H1 (cell line): Measurements from ENCODE around the gene TRIM10. TPM values are rescaled to one million over a fixed set of nuclear protein-coding genes. Genes with fewer than 3 reads are reported as not detected.

Experiments used
- CTCF ChIA-PET: fragments of 300-600 bp; sonication (Branson Sonifier 250); formaldehyde crosslinking; loops from one replicate; lab custom pipeline; 2021; ENCODE audit not compliant: partially characterized antibody; lab: Charles Lee
- POLR2A ChIA-PET: fragments of 300-600 bp; sonication (Branson Sonifier 250); formaldehyde crosslinking; loops from one replicate; lab custom pipeline; 2021; ENCODE audit warnings: inconsistent platforms; ENCODE audit not compliant: partially characterized antibody; lab: Charles Lee
- DNase-seq, 2 experiments: peaks; one replicate each; pipeline versions ENCODE4 v3.0.0 to v3.0.0-alpha.2; 2010 to 2022; ENCODE audit warnings: low spot score in 2 of 2, low read depth in 1 of 2, mixed read lengths in 1 of 2
- FAIRE-seq: peaks from 2 replicates; lab custom pipeline; 2011; peaks lifted over from hg19 to GRCh38; lab: Jason Lieb, UNC
- H2AFZ ChIP-seq: 2 replicates; pipeline ENCODE4 v1.8.1; 2012; ENCODE audit warnings: low read length, inconsistent platforms
- H2AK5ac ChIP-seq: 2 replicates; pipeline ENCODE4 v1.6.1; 2013; ENCODE audit warnings: low read depth, low read length
- H2BK120ac ChIP-seq: replicated peaks from 2 replicates; pipeline ENCODE3; 2013; ENCODE audit warnings: low read depth, low read length, inconsistent platforms
- H2BK12ac ChIP-seq: 2 replicates; pipeline ENCODE4 v1.6.1; 2013; ENCODE audit warnings: low read depth, low read length
- H2BK15ac ChIP-seq: 2 replicates; pipeline ENCODE4 v1.6.1; 2013; ENCODE audit warnings: low read length
- H2BK20ac ChIP-seq: 2 replicates; pipeline ENCODE4 v1.6.1; 2013; ENCODE audit warnings: low read length
- H2BK5ac ChIP-seq: 2 replicates; pipeline ENCODE4 v1.6.1; 2013; ENCODE audit warnings: low read depth, low read length
- H3K14ac ChIP-seq: 2 replicates; pipeline ENCODE4 v1.6.1; 2013; ENCODE audit warnings: inconsistent platforms; ENCODE audit not compliant: insufficient read length
- H3K18ac ChIP-seq: 2 replicates; pipeline ENCODE4 v1.6.1; 2013; ENCODE audit warnings: low read length; ENCODE audit errors: extremely low read depth
- H3K23ac ChIP-seq: 2 replicates; pipeline ENCODE4 v1.6.1; 2013; ENCODE audit warnings: inconsistent platforms; ENCODE audit not compliant: insufficient read length
- H3K23me2 ChIP-seq: 2 replicates; pipeline ENCODE4 v1.6.1; 2013; ENCODE audit warnings: low read depth, low read length
- H3K27ac ChIP-seq: 2 replicates; pipeline ENCODE4 v1.6.1; 2011; ENCODE audit warnings: low read depth, low read length, inconsistent platforms
- H3K27me3 ChIP-seq, 4 experiments: replicated peaks in 1 of 4; 1 replicate in 1 of 4; 2 replicates in 3 of 4; pipeline versions ENCODE4 v1.6.1 to v1.8.1; 2011 to 2013; ENCODE audit warnings: low read length in 3 of 4, mild to moderate bottlenecking in 3 of 4, inconsistent platforms in 2 of 4, mixed read lengths in 2 of 4, moderate library complexity in 1 of 4; ENCODE audit not compliant: control insufficient read depth in 3 of 4, insufficient read depth in 3 of 4; ENCODE audit errors: extremely low read depth in 1 of 4
- H3K36me3 ChIP-seq, 4 experiments: 2 replicates each; pipeline versions ENCODE4 v1.6.1 to v1.8.1; 2011 to 2013; ENCODE audit warnings: mild to moderate bottlenecking in 4 of 4, low read length in 3 of 4, moderate library complexity in 2 of 4, control low read depth in 1 of 4, inconsistent platforms in 1 of 4; ENCODE audit not compliant: insufficient read depth in 4 of 4, control insufficient read depth in 2 of 4
- H3K4ac ChIP-seq: replicated peaks from 2 replicates; pipeline ENCODE3; 2013; ENCODE audit warnings: low read length, low read depth, mixed read lengths, inconsistent platforms; ENCODE audit not compliant: insufficient read length
- H3K4me1 ChIP-seq, 4 experiments: replicated peaks in 1 of 4; 1 replicate in 1 of 4; 2 replicates in 3 of 4; pipeline versions ENCODE4 v1.6.1 to v1.8.1; 2011 to 2013; ENCODE audit warnings: low read length in 3 of 4, inconsistent platforms in 2 of 4, mixed read lengths in 1 of 4; ENCODE audit not compliant: insufficient read depth in 4 of 4, control insufficient read depth in 3 of 4
- H3K4me2 ChIP-seq, 2 experiments: 2 replicates each; pipeline versions ENCODE4 v1.6.1 to v1.8.1; 2011 to 2013; ENCODE audit warnings: low read depth in 2 of 2, low read length in 2 of 2, control low read depth in 1 of 2, inconsistent platforms in 1 of 2, mild to moderate bottlenecking in 1 of 2; ENCODE audit not compliant: insufficient read depth in 1 of 2
- H3K4me3 ChIP-seq, 4 experiments: fragments of 200-600, 300-600 bp in 1 of 4; sonication (generic), shearing (Covaris generic), sonication (Bioruptor Twin) in 1 of 4; 2 replicates each; pipeline versions ENCODE4 v1.5.1 to v1.8.1; 2011 to 2016; ENCODE audit warnings: low read length in 4 of 4, low read depth in 3 of 4, control low read depth in 2 of 4, inconsistent platforms in 2 of 4, mild to moderate bottlenecking in 2 of 4, mixed read lengths in 1 of 4, moderate library complexity in 1 of 4; ENCODE audit not compliant: insufficient read depth in 2 of 4; ENCODE audit errors: extremely low read depth in 1 of 4
- H3K56ac ChIP-seq: replicated peaks from 2 replicates; pipeline ENCODE3; 2013; ENCODE audit warnings: low read depth, mild to moderate bottlenecking, mixed read lengths, low read length, inconsistent platforms; ENCODE audit not compliant: insufficient read length
- H3K79me1 ChIP-seq: 2 replicates; pipeline ENCODE4 v1.6.1; 2013; ENCODE audit warnings: low read depth, low read length, control low read depth
- H3K79me2 ChIP-seq, 2 experiments: 2 replicates each; pipeline versions ENCODE4 v1.6.1 to v1.8.1; 2012 to 2013; ENCODE audit warnings: low read length in 2 of 2, mild to moderate bottlenecking in 2 of 2, inconsistent platforms in 1 of 2; ENCODE audit not compliant: insufficient read depth in 2 of 2, control insufficient read depth in 1 of 2
- H3K9ac ChIP-seq, 4 experiments: replicated peaks in 1 of 4; 1 replicate in 1 of 4; 2 replicates in 3 of 4; pipeline versions ENCODE4 v1.6.1 to v1.8.1; 2011 to 2013; ENCODE audit warnings: low read depth in 3 of 4, low read length in 3 of 4, control low read depth in 2 of 4, mild to moderate bottlenecking in 2 of 4, moderate library complexity in 2 of 4, inconsistent platforms in 1 of 4; ENCODE audit errors: extremely low read depth in 1 of 4
- H3K9me3 ChIP-seq, 2 experiments: 2 replicates each; pipeline versions ENCODE4 v1.6.1 to v1.8.1; 2012 to 2013; ENCODE audit warnings: mild to moderate bottlenecking in 2 of 2, moderate library complexity in 2 of 2, control low read depth in 1 of 2, inconsistent platforms in 1 of 2, low read depth in 1 of 2, low read length in 1 of 2, mixed read lengths in 1 of 2; ENCODE audit not compliant: insufficient read depth in 2 of 2
- H4K20me1 ChIP-seq, 2 experiments: replicated peaks in 1 of 2; 2 replicates each; pipeline versions ENCODE3 to v1.8.1; 2011 to 2013; ENCODE audit warnings: inconsistent platforms in 2 of 2, low read length in 2 of 2, mild to moderate bottlenecking in 1 of 2; ENCODE audit not compliant: insufficient read depth in 2 of 2, control insufficient read depth in 1 of 2
- H4K5ac ChIP-seq: 2 replicates; pipeline ENCODE4 v1.6.1; 2013; ENCODE audit warnings: low read length, low read depth, mixed read lengths, inconsistent platforms; ENCODE audit not compliant: insufficient read length
- H4K8ac ChIP-seq: 2 replicates; pipeline ENCODE4 v1.8.0; 2013; ENCODE audit warnings: mild to moderate bottlenecking, moderate library complexity, low read length, inconsistent platforms; ENCODE audit not compliant: insufficient read depth; ENCODE audit errors: extremely low read depth
- H4K91ac ChIP-seq: replicated peaks from 2 replicates; pipeline ENCODE3; 2013; ENCODE audit warnings: low read length, mixed read lengths, inconsistent platforms; ENCODE audit not compliant: insufficient read length
- CTCF ChIP-seq, 3 experiments: IDR thresholded peaks; 1 replicate in 2 of 3; 2 replicates in 1 of 3; pipeline versions ENCODE4 v1.5.1 to v1.6.1; 2011; ENCODE audit warnings: low read length in 3 of 3, mild to moderate bottlenecking in 3 of 3, inconsistent platforms in 2 of 3, low read depth in 1 of 3, moderate library complexity in 1 of 3; ENCODE audit not compliant: insufficient read depth in 1 of 3; ENCODE audit errors: control extremely low read depth in 1 of 3
- HDAC2 ChIP-seq, 2 experiments: fragments of 300-600 bp in 1 of 2; sonication (generic) in 1 of 2; IDR thresholded peaks; 2 replicates each; pipeline ENCODE4 v1.6.1; 2011 to 2012; ENCODE audit warnings: low read depth in 2 of 2, low read length in 2 of 2, mild to moderate bottlenecking in 2 of 2, moderate library complexity in 2 of 2, borderline replicate concordance in 1 of 2, inconsistent platforms in 1 of 2
- TEAD4 ChIP-seq: IDR thresholded peaks from 2 replicates; pipeline ENCODE4 v1.6.1; 2012; ENCODE audit warnings: low read depth, low read length, inconsistent platforms, mixed read lengths
- WGBS, 2 experiments: shearing (Covaris generic) in 1 of 2; methylation state at CpG; one replicate each; pipeline versions ENCODE4 v1.1.6 to v1.1.7; 2013 to 2015; ENCODE audit warnings: low lambda C conversion rate in 2 of 2, mixed read lengths in 2 of 2, inconsistent platforms in 1 of 2, low coverage in 1 of 2, missing lambda C conversion rate in 1 of 2; ENCODE audit not compliant: insufficient replicate concordance in 2 of 2, insufficient coverage in 1 of 2, insufficient read length in 1 of 2; ENCODE audit errors: extremely low coverage in 1 of 2, missing lambda C conversion rate in 1 of 2; 5-methylcytosine and 5-hydroxymethylcytosine counted together
- polyA plus RNA-seq, 7 experiments: library from polyadenylated mRNA; depleted of rRNA in 3 of 7; stranded (reverse) in 5 of 7; unstranded in 2 of 7; fragments of >200 nt in 5 of 7; fragments of 200-250 nt in 2 of 7; gene quantifications; 1 replicate in 5 of 7; 2 replicates in 1 of 7; 4 replicates in 1 of 7; pipeline versions ENCODE4 v1.2.1 to v1.2.3, GENCODE V29; 2011 to 2013; ENCODE audit warnings: missing spikeins in 2 of 7, mixed read lengths in 2 of 7
- total RNA-seq: library from RNA; stranded (reverse); fragmentation: NEBNext Ultra II Directional; extraction: Animal tissue kit (Norgen Biotek cat#: 25700); gene quantifications from 2 replicates; pipeline ENCODE4 v1.2.1, GENCODE V29; 2021

Gene TRIM10
- total and polyA plus RNA-seq, 2 of the 8 experiments (the other 6 are each of a cell fraction or from before 2014, with no cell fraction given) = 0.06 TPM; not detected in 1

GRCh38 chr6:30152016-30152673 lies 8.9 kb downstream of the TRIM10 start:
- Histone ChIP-seq H3K79me2 (no peaks in the 10 kb centered on the region), H2BK20ac (no peak overlapping the region), H3K4me2 (no peak overlapping the region), H3K56ac (no peak overlapping the region), H2AK5ac (no peak overlapping the region), H2BK5ac (no peak overlapping the region), H4K8ac (no peak overlapping the region), H3K36me3 (no peaks in the 10 kb centered on the region), H2BK15ac (no peak overlapping the region), H3K9ac (no peak overlapping the region), H3K4me1 (no peaks in the 10 kb centered on the region), H3K14ac (no peak overlapping the region), H3K4me3 (no peak overlapping the region), H3K27ac (no peak overlapping the region), H2AFZ (no peak overlapping the region), H3K9me3 (no peaks in the 10 kb centered on the region), H3K4ac (no peak overlapping the region), H2BK120ac (no peak overlapping the region), H2BK12ac (no peak overlapping the region), H3K18ac (no peak overlapping the region), H4K5ac (no peak overlapping the region), H3K23me2 (peaks cover 2% of the 10 kb centered on the region; the same call in 1 of the 2 replicates), H3K79me1 (no peaks in the 10 kb centered on the region), H3K23ac (no peak overlapping the region), H4K20me1 (no peaks in the 10 kb centered on the region), H4K91ac (no peak overlapping the region), H3K27me3 (peaks cover 0 to 2% (median 0%) of the 10 kb centered on the region in 4 experiments; a peak in 3 of 7 replicates)
- no peak for DNase-seq
- TF ChIP-seq TEAD4 (no peak), HDAC2 (IDR thresholded peaks at IDR 0.05; ENCODE audit: borderline replicate concordance in 1 of 2, low read depth in 2 of 2, low read length in 2 of 2) (no peak), CTCF (IDR thresholded peaks at IDR 0.05; ENCODE audit: control extremely low read depth in 1 of 3, insufficient read depth in 1 of 3, low read depth in 1 of 3, low read length in 3 of 3) (no peak)
- ChIA-PET CTCF (interaction anchor here (0.7 to 6.9 kb wide), 3 partner anchors 20 to 191 kb away, joined by 3 to 50 read pairs (median 3); no protein-coding TSS in a partner anchor), POLR2A (no interaction called here)
- FAIRE-seq = no peak
- WGBS, 2 experiments = 84% methylated on average over 4 of the region's 4 CpGs; no CpG with 5 or more reads in 1 of the 2 experiments
